IgD-negative memory B cell (primary cell): Measurements from ENCODE around the gene FGF14. TPM values are rescaled to one million over a fixed set of nuclear protein-coding genes. Genes with fewer than 3 reads are reported as not detected.
"Not testable (repeated sequence)": the region's sequence is repeated elsewhere in the genome, so short reads cannot be mapped to it uniquely, and the experiment has no call there.

ENCODE experiments used
- H3K27ac Mint-ChIP-seq, 3 donors: one replicate each; pipeline ENCODE4 v1.8.0; 2020 to 2022; ENCODE audit warnings: mild to moderate bottlenecking in 3 of 3, mixed read lengths in 3 of 3, moderate library complexity in 1 of 3
- H3K27me3 Mint-ChIP-seq: one replicate; pipeline ENCODE4 v1.8.0; 2021; ENCODE audit warnings: mixed read lengths
- H3K36me3 Mint-ChIP-seq: one replicate; pipeline ENCODE4 v1.8.0; 2020; ENCODE audit warnings: mild to moderate bottlenecking, mixed read lengths
- H3K4me1 Mint-ChIP-seq, 3 donors: one replicate each; pipeline ENCODE4 v1.8.0; 2020 to 2022; ENCODE audit warnings: mixed read lengths in 3 of 3, mild to moderate bottlenecking in 1 of 3
- H3K4me3 Mint-ChIP-seq, 4 donors: one replicate each; pipeline ENCODE4 v1.8.0; 2020 to 2022; ENCODE audit warnings: mild to moderate bottlenecking in 4 of 4, mixed read lengths in 4 of 4, moderate library complexity in 3 of 4
- H3K9me3 Mint-ChIP-seq, 3 donors: one replicate each; pipeline ENCODE4 v1.8.0; 2020 to 2021; ENCODE audit warnings: mixed read lengths in 3 of 3, mild to moderate bottlenecking in 1 of 3
- polyA plus RNA-seq: library from polyadenylated mRNA; unstranded; fragments of 300-500 nt; fragmentation: Illumina TruSeq; gene quantifications from one replicate; pipeline ENCODE4 v1.2.3, GENCODE V29; 2021

The FGF14 gene
- polyA plus RNA-seq, 1 donor from 2014 or later: not detected

DNA sequence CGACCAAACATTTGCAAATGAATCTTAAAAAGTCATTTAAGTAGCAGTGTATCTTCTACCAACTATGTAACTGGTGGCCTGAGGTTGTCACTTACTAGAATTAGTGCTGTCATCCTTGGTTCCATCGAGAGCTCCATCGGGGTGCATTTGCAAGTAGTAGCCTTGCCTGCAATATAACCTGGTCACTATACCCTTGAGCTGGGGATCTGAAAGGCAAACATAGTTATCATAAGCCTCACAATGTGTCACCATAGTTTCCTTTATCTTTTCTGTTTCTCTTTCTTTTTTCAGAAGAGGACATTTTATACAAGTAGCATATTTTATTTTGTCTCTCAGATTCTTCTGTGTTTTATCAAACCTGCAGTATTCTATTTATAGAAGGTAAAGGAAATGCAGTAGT is 526.8 kb downstream of the FGF14 start:
- Mint-ChIP-seq H3K4me3 (no peak overlapping the region), H3K9me3 (no peaks in the 10 kb centered on the region), H3K36me3 (no peaks in the 10 kb centered on the region), H3K27me3 (peaks cover 5% of the 10 kb centered on the region), H3K4me1 (no peaks in the 10 kb centered on the region), H3K27ac (no peak overlapping the region)

DNA sequence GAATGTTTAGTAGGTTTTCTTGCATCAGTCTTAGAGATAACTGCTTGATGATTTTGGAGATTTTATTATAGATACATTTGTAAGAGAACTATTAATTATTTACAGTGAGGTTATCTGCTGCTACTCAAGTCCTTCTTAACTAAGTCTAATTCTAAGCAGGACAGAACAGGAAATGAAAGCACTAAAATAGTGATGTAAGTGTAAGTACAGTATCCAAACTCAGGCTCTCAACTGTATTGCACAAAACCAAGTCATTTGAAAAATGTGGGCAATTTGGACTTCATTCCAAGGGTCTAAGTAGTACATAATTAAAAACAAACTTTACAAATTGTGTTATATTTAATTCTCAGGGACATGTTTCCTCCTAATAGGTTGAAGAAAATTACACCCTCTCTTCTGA is 532.3 kb downstream of the FGF14 start:
- Mint-ChIP-seq H3K4me3 (no peak overlapping the region), H3K27me3 (no peaks in the 10 kb centered on the region), H3K36me3 (no peaks in the 10 kb centered on the region), H3K4me1 (peaks cover 0 to 5% (median 4%) of the 10 kb centered on the region in 3 donors), H3K27ac (no peak overlapping the region), H3K9me3 (no peaks in the 10 kb centered on the region)

DNA sequence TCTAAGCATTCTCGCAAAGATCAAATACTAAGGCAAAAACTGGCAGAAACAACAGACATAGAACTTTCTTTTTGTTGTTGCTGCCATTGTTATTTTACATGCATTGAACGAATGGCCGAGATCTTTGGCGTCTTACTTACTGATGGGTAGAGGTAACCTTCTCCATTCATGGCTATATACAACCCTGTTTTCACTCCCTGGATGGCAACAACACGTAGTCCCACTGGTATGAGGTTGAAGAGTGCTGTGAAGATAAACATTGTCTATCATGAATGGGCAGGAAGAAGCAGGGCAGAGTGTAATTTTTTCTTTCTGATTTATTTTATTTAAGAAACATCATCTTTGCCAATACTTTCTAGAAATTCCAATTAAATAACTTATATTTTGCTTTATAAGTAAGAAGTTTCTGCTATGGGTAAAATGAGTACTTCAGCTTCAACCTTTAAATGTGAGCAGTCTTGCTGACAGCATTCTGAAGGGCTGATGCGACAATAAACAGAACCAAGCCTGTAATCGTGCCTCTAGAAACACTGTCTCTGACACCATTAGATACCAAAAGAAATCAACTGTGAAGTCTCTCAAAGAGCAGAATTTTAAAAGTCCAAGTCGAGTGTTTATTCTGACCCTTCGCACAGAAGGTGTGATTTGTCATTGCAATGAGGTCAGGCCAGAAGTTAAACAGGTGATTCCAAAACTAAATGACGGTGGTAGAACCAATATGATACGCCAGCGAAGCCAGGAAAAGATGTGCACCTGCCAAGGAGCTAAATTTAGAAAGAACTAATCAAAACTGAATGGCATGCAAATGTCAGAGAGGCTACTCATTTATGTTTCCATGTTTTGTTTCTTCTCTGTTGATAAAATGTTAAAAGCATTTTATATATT is 533.0 kb downstream of the FGF14 start:
- Mint-ChIP-seq H3K9me3 (no peaks in the 10 kb centered on the region), H3K27ac (no peak overlapping the region)

DNA sequence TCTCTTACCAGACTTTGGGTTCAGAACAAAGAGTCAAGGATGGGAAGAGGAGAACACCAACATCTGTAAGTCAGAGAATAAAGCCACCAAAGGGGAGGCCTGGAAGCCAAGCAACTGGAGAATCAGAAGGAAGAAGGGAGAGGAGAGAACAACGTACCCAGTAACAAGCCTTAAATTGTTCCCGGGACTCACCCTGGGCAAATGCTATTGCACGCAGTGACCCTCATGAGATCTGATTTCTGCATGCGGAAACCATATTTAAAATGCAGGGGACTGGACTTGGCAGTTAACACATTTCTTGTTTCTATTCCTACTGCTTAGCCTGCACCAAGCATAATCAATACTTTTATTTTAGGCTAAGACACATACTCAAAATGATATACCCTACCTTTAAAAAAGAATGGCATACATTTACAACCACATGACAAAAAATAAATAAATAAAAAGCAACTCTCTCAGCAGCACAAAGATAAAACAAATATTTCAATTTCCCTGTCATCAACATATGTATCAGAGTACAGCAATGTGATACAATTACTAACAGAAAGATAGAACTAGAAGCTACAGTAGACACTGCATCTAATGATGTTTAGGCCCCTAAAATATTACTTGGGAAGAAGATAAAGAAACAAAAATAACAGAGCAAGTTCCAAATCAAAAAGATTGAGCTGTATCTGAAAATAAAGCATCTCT is 534.8 kb downstream of the FGF14 start:
- H3K9me3 Mint-ChIP-seq: no peaks in the 10 kb centered on the region
- H3K4me3 Mint-ChIP-seq: no peak overlapping the region
- no peaks in the 10 kb centered on the region for H3K27me3 Mint-ChIP-seq
- peaks cover 0 to 5% (median 4%) of the 10 kb centered on the region in 3 donors for H3K4me1 Mint-ChIP-seq
- no peaks in the 10 kb centered on the region for H3K36me3 Mint-ChIP-seq
- H3K27ac Mint-ChIP-seq: no peak overlapping the region

More for the DNA sequence above, 533.0 kb downstream of the FGF14 start:
- Mint-ChIP-seq H3K4me1 (peaks cover 0 to 5% (median 4%) of the 10 kb centered on the region in 3 donors), H3K4me3 (peak overlapping the region in 1 of 4 donors; percentile 9), H3K36me3 (no peaks in the 10 kb centered on the region), H3K27me3 (no peaks in the 10 kb centered on the region)

DNA sequence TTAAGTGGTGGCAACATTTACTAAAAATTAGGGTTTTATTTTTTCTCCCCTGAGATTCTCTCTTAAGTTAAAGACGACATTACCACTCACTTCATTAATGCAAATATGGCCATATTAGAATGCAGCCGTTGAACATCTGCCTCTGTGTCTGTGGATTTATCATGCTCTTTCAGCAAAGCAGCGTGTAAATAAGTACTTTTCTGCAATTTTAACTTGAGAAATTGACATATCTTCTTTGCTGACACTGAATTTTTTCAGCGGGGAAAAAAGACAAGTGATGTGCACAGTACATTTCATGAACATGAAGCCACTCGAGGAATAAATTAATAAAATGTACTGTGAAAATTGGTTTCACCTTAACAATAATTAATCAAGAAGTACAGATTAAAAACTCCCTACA is 543.0 kb downstream of the FGF14 start:
- Mint-ChIP-seq H3K27me3 (no peaks in the 10 kb centered on the region), H3K9me3 (no peaks in the 10 kb centered on the region), H3K4me1 (no peaks in the 10 kb centered on the region), H3K27ac (no peak overlapping the region), H3K36me3 (no peaks in the 10 kb centered on the region), H3K4me3 (no peak overlapping the region)

DNA sequence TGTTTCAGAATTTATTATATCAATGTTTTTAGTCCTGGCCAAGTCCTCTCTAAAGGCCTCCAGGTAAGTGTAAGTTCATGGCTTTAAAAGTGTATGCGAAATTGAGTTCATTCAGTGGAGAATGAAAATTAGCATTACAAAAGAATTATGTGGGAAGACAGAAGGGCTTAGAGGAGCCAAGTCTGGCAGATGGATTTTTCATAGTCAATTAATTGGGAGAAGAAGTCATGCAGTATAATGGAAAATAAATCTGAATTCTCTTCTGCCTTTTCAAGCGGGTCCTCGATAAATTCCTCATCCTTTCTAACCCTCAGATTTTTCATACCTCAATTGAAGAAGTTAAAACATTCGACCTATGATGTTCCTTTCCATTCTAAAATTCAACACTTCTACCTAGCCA is 555.1 kb downstream of the FGF14 start:
- Mint-ChIP-seq H3K4me1 (no peaks in the 10 kb centered on the region), H3K4me3 (no peak overlapping the region), H3K27ac (no peak overlapping the region), H3K27me3 (peaks cover 1% of the 10 kb centered on the region), H3K36me3 (no peaks in the 10 kb centered on the region), H3K9me3 (peaks cover 0 to 2% (median 0%) of the 10 kb centered on the region in 3 donors)

DNA sequence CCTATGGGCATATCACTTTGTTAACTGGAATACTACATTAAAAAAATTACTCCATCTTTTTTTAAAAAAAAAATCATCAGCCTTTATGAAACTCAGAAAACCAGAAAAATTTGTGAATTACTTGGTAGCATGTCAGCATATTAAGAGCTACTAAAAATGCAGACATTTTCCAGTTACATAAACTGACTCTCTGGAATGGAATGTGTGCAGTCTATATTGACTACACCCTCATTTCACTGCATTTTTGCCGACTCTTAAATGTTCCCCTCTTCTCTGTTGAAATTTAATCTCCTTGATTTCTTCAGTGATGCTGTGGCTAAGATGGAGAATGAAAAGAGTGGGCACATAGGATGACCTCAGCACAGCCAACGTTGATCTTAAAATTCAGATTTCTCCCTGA is 555.6 kb downstream of the FGF14 start:
- H3K4me3 Mint-ChIP-seq: no peak overlapping the region
- no peaks in the 10 kb centered on the region for H3K36me3 Mint-ChIP-seq
- no peaks in the 10 kb centered on the region for H3K4me1 Mint-ChIP-seq
- H3K27ac Mint-ChIP-seq: no peak overlapping the region
- peaks cover 3% of the 10 kb centered on the region for H3K27me3 Mint-ChIP-seq
- peaks cover 0 to 2% (median 0%) of the 10 kb centered on the region in 3 donors for H3K9me3 Mint-ChIP-seq

DNA sequence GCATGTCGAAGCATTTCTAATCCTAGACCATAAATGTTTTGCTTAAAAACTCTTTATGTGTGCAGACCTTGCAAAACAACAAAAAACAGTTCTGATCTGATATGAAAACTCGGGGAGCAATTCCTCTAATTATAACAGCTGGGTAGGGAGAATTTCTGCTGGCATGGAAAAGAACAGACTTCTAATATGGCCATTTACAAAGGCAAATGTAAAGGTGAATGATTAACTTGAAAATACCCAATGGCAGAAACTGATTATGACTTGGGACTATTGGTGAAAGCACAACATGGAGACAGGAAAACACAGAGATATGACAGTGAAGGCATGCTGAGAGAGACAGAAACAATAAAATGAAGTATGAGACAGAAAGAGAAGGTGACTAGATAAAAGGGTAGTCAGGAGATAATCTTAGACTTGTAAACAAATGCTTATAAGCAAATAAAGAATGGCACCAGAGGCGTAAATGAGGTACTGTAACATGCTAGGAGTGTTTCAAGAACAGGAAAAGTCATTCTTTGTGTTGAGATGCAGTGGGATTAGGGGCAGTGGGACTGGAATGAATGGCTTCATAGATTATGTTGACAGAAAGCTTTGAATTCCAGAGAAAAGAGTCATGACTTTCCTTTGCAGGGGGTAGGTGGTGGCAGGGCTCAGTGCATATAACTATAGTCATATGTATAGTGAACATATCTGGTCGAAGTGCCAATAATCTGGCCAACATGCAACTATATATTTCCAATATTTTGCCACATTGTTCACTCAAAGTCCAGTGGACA is 556.4 kb downstream of the FGF14 start:
- Mint-ChIP-seq H3K9me3 (peaks cover 0 to 2% (median 0%) of the 10 kb centered on the region in 3 donors), H3K4me1 (no peaks in the 10 kb centered on the region), H3K4me3 (no peak overlapping the region), H3K36me3 (no peaks in the 10 kb centered on the region), H3K27ac (no peak overlapping the region), H3K27me3 (peaks cover 3% of the 10 kb centered on the region)

DNA sequence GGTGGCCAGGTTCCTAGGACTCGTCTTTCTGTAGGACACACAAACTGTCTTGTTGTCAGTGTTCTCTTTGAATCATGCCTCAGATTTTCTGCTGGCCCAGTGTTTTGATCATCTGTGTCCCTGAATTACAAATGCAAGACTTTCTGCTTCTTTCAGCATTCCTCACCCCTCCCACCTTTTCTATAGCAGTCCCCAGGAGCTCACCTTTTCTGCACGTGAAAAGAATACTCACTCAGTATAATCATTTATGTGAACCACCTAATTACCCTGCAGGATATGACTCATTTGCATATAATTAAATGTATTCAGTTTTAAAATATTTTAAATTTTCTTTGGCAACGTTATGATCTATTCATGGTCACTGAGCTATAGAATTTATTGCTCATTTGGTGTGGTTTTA is 560.1 kb downstream of the FGF14 start:
- no peaks in the 10 kb centered on the region for H3K4me1 Mint-ChIP-seq
- no peaks in the 10 kb centered on the region for H3K36me3 Mint-ChIP-seq
- H3K9me3 Mint-ChIP-seq: no peaks in the 10 kb centered on the region
- no peak overlapping the region for H3K27ac Mint-ChIP-seq
- H3K27me3 Mint-ChIP-seq: peaks cover 3% of the 10 kb centered on the region
- H3K4me3 Mint-ChIP-seq: no peak overlapping the region

DNA sequence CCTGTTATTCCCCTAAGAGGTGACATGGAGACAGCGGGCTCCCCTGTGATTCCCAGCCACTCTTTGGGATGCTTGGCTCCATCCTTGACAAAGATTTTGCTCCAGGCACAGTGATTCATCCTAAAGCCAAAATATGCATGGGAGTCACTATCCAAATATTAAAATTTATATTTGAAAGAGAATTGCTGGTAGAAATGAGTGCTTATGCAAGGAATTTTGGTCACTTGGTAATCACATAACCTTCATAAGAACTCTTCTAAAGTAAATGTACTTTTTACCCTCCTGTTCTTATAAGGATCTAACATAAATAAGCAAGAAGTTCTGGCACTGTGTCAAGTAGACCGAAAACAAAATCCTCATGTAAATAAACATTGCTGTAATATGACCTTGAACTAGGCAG is 563.5 kb downstream of the FGF14 start:
- H3K27me3 Mint-ChIP-seq: peaks cover 3% of the 10 kb centered on the region
- no peaks in the 10 kb centered on the region for H3K36me3 Mint-ChIP-seq
- H3K4me3 Mint-ChIP-seq: no peak overlapping the region
- no peak overlapping the region for H3K27ac Mint-ChIP-seq
- H3K9me3 Mint-ChIP-seq: no peaks in the 10 kb centered on the region
- no peaks in the 10 kb centered on the region for H3K4me1 Mint-ChIP-seq

DNA sequence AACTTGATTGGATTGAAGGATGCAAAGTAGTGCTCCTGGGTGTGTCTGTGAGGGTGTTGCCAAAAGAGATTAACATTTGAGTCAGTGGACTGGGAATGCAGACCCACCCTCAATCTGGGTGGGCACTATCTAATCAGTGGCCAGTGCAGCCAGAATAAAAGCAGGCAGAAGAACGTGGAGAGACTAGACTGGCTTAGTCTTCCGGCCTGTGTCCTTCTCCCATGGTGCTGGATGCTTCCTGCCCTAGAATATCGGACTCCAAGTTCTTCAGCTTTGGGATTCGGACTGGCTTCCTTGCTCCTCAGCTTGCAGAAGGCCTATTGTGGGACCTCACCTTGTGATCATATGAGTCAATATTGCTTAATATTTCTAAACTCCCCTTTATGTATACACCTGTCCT is 564.1 kb downstream of the FGF14 start:
- not testable (repeated sequence) for H3K27ac Mint-ChIP-seq, H3K4me1 Mint-ChIP-seq, H3K27me3 Mint-ChIP-seq, H3K4me3 Mint-ChIP-seq, H3K36me3 Mint-ChIP-seq, H3K9me3 Mint-ChIP-seq

DNA sequence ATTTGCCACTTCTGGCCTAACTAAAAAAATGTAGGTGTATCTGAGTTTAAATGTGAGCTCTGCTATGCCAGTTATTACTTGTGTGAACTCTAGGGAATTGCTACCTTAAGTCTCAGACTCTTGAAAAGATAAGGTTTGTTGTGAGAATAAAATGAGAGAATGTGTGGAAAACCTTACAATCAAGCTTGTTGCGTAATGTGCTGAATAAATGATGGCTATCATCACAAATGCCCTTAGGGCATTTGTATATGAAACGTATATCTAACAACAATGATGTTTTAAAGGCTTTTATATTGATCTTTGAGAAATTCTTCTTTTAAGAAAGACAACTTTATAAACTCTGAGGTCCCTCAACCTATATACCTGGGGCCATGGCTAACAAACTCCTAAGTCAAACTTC is 564.6 kb downstream of the FGF14 start:
- H3K4me3 Mint-ChIP-seq: no peak overlapping the region
- no peaks in the 10 kb centered on the region for H3K9me3 Mint-ChIP-seq
- H3K36me3 Mint-ChIP-seq: no peaks in the 10 kb centered on the region
- no peak overlapping the region for H3K27ac Mint-ChIP-seq
- H3K27me3 Mint-ChIP-seq: peaks cover 1% of the 10 kb centered on the region
- H3K4me1 Mint-ChIP-seq: no peaks in the 10 kb centered on the region

DNA sequence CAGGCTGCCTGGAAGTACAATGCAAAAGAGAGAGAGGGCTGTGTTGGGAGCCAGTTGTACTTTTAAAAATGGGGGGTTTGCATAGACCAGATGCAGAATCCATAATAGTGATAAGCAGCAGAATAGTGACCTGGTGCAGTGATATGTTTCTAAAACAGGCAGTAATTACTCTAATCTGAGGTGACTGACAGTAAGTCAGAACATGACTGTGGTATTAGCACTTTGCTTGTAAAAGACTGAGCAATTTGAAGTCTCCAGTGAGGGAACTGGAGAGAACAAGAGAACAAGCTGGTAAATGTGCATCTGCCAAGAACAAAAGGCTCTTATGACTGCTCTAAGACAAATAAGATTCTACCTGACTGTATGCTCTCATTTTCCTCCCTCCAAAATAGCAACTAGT is 565.9 kb downstream of the FGF14 start:
- Mint-ChIP-seq H3K9me3 (peaks cover 0 to under 1% (median 0%) of the 10 kb centered on the region in 3 donors), H3K27ac (no peak overlapping the region), H3K4me3 (no peak overlapping the region), H3K4me1 (no peaks in the 10 kb centered on the region), H3K36me3 (no peaks in the 10 kb centered on the region), H3K27me3 (no peaks in the 10 kb centered on the region)

DNA sequence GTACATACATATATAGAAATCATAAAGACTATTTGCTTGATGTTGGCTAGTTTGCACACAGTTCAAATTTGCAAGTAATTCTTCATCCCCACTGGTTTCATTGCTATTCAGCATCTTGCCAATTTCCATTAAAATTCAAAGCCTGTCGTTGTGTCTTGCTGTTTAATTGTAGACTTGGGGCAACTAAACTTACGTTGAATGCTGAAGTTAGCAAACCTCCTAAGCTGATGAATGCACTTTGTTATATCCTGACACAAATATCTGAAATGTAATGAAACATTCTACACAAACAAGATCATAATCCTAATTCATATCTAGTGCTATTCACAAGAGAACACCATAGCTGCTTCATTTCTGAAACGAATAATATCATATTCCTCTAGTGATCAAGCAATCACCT is 568.2 kb downstream of the FGF14 start:
- Mint-ChIP-seq H3K4me3 (no peak overlapping the region), H3K27me3 (no peaks in the 10 kb centered on the region)

DNA sequence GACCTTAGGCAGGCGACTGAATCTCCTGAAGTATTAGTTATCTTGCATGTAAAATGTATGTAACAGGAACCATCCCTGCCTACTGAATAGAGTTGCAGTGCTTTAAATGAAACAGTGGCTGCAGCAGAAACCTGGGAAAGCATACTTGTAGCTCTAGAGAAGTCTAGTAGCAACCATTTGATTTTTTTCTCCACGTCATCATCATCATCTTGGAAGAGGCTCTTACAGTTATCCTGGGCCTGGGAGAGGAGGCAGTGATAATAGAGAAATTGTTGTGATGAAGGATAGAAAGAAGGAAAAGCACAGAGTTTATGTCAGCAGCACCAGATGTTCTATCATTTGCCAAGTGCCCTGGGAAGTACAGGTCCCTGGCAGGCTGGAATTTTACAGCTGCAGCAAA is 571.8 kb downstream of the FGF14 start:
- no peak overlapping the region for H3K27ac Mint-ChIP-seq
- H3K9me3 Mint-ChIP-seq: peaks cover 0 to 3% (median 0%) of the 10 kb centered on the region in 3 donors
- H3K27me3 Mint-ChIP-seq: no peaks in the 10 kb centered on the region
- H3K4me3 Mint-ChIP-seq: no peak overlapping the region
- H3K36me3 Mint-ChIP-seq: no peaks in the 10 kb centered on the region
- no peaks in the 10 kb centered on the region for H3K4me1 Mint-ChIP-seq

More for the DNA sequence above, 568.2 kb downstream of the FGF14 start:
- peaks cover 0 to 3% (median 0%) of the 10 kb centered on the region in 3 donors for H3K9me3 Mint-ChIP-seq
- no peaks in the 10 kb centered on the region for H3K36me3 Mint-ChIP-seq
- no peak overlapping the region for H3K27ac Mint-ChIP-seq
- no peaks in the 10 kb centered on the region for H3K4me1 Mint-ChIP-seq
